Spleen (tissue), 11 donors: ENCODE results near the gene JAG1. TPM values are rescaled to one million over a fixed set of nuclear protein-coding genes. Genes with fewer than 3 reads are reported as not detected.
A peak's percentile ranks its signal among the peaks of the same experiment; 100 is the strongest.

Experiments
- DNase-seq: peaks from one replicate; pipeline ENCODE4 v3.0.0-alpha.2; 2020
- H3K27ac ChIP-seq, 8 donors: fragments of 200-600 bp; sonication (generic) in 7 of 8; 1 replicate in 4 of 8; 2 replicates in 4 of 8; pipeline versions ENCODE4 v1.5.0 to v1.8.0; 2016 to 2021; ENCODE audit warnings: inconsistent platforms in 4 of 8, mild to moderate bottlenecking in 4 of 8, moderate library complexity in 1 of 8
- H3K27me3 ChIP-seq, 7 donors: fragments of 200-600 bp; sonication (generic) in 6 of 7; replicated peaks in 1 of 7; 1 replicate in 4 of 7; 2 replicates in 3 of 7; pipeline versions ENCODE4 v1.5.0 to v1.8.0; 2016 to 2021; ENCODE audit warnings: inconsistent platforms in 3 of 7, mild to moderate bottlenecking in 1 of 7
- H3K36me3 ChIP-seq, 6 donors: fragments of 200-600 bp; sonication (generic) in 5 of 6; 1 replicate in 4 of 6; 2 replicates in 2 of 6; pipeline versions ENCODE4 v1.5.0 to v1.8.0; 2016 to 2021; ENCODE audit warnings: inconsistent platforms in 2 of 6
- H3K4me1 ChIP-seq, 6 donors: fragments of 200-600 bp; sonication (generic) in 5 of 6; 1 replicate in 3 of 6; 2 replicates in 3 of 6; pipeline versions ENCODE4 v1.5.0 to v1.8.0; 2016 to 2021; ENCODE audit warnings: inconsistent platforms in 3 of 6
- H3K4me3 ChIP-seq, 8 donors: fragments of 200-600 bp; sonication (generic) in 7 of 8; 1 replicate in 4 of 8; 2 replicates in 4 of 8; pipeline versions ENCODE4 v1.5.0 to v1.8.0; 2016 to 2021; ENCODE audit warnings: inconsistent platforms in 4 of 8, mild to moderate bottlenecking in 4 of 8, moderate library complexity in 2 of 8
- H3K9me3 ChIP-seq, 8 donors: fragments of 200-600 bp; sonication (generic) in 7 of 8; 1 replicate in 4 of 8; 2 replicates in 4 of 8; pipeline versions ENCODE4 v1.5.0 to v1.8.0; 2016 to 2021; ENCODE audit warnings: inconsistent platforms in 4 of 8
- POLR2A ChIP-seq, 3 donors: fragments of 450-650 bp; IDR thresholded peaks; one replicate each; pipeline ENCODE4 v1.5.1; 2017; ENCODE audit warnings: antibody characterized with exemption in 3 of 3, mild to moderate bottlenecking in 1 of 3
- POLR2AphosphoS5 ChIP-seq, 3 donors: sonication (generic); formaldehyde crosslinking; IDR thresholded peaks; one replicate each; pipeline ENCODE4 v1.5.1; 2017; ENCODE audit warnings: antibody characterized with exemption in 3 of 3
- WGBS, 5 donors: extraction: QIAGEN DNeasy Blood & Tissue Kit in 3 of 5; methylation state at CpG; one replicate each; pipeline versions ENCODE4 v1.1.5 to v1.1.7; 2013 to 2018; 5-methylcytosine and 5-hydroxymethylcytosine counted together
- intact Hi-C: fragments of 100-400 bp; cut with DNase I; formaldehyde crosslinking; loops from one replicate; pipeline ENCODE4 v1.15.0; 2023; ENCODE audit warnings: low total_unique reads
- polyA plus RNA-seq, 3 donors: library from polyadenylated mRNA; stranded (reverse); fragments of 200-250 nt; gene quantifications; one replicate each; pipeline ENCODE4 v1.2.1, GENCODE V29; 2013
- total RNA-seq, 7 donors: library from RNA; depleted of rRNA in 3 of 7; stranded (reverse); fragments of >200 nt in 3 of 7; fragmentation: NEBNext Ultra II Directional in 4 of 7; extraction: Animal tissue kit (Norgen Biotek cat#: 25700) in 4 of 7; gene quantifications; one replicate each; pipeline versions ENCODE4 v1.1.0 to v1.2.1, GENCODE V29; 2016 to 2021
- TF ChIP-seq, protein P1 (sequence below), 11 experiments: fragments of 200-600 bp in 7 of 11; fragments of 450-650 bp in 4 of 11; sonication (generic) in 4 of 11; IDR thresholded peaks in 8 of 11; conservative IDR thresholded peaks in 3 of 11; 1 replicate in 7 of 11; 2 replicates in 4 of 11; pipeline versions ENCODE4 v1.4.0 to v1.8.0; 2016 to 2021; ENCODE audit warnings: antibody characterized with exemption in 11 of 11, inconsistent platforms in 4 of 11, mild to moderate bottlenecking in 1 of 11
- donor health status: healthy with polysubstance abuse.
- donor health status: DM: no; HTN: no; CAD: no; lungs with moderate emphysema.
- donor health status: DM: no; HTN: no; CAD: no.
- donor health status: Bipolar disorder and iron deficiency.
- donor health status: healthy.
- donor health status: DM: no; HTN: no; CAD: no.
- donor health status: DM: yes; HTN: yes; CAD: no.

JAG1 gene
- total and polyA plus RNA-seq, 10 donors = 5.6 to 85.3 (median 50.1) TPM

DNA sequence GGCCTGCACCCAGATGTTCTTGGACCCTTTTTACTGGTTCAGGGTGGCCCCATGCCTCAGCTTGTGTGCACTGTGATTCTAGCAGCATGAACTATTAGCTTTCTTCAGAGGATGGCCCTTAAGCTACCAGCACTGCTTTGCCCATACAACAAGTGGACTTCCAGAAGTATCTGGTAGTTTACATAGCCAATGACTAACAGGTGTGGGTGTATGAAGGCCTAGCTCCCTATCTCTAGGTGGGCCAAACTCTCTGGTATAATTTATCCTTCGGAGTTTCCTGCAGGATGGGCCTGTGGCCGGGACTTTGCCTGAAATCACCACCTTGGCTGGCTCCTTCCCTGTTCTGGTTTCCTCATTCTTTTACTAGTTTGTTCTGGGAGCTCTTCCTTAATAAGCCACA is 26.1 kb upstream of the JAG1 start:
- Histone ChIP-seq H3K27ac (no peak overlapping the region), H3K4me3 (no peak overlapping the region), H3K4me1 (no peaks in the 10 kb centered on the region), H3K9me3 (peaks cover 0 to 4% (median 0%) of the 10 kb centered on the region in 8 donors), H3K27me3 (peaks cover 0 to 4% (median 0%) of the 10 kb centered on the region in 7 donors), H3K36me3 (no peaks in the 10 kb centered on the region)
- TF ChIP-seq, protein P1, sequence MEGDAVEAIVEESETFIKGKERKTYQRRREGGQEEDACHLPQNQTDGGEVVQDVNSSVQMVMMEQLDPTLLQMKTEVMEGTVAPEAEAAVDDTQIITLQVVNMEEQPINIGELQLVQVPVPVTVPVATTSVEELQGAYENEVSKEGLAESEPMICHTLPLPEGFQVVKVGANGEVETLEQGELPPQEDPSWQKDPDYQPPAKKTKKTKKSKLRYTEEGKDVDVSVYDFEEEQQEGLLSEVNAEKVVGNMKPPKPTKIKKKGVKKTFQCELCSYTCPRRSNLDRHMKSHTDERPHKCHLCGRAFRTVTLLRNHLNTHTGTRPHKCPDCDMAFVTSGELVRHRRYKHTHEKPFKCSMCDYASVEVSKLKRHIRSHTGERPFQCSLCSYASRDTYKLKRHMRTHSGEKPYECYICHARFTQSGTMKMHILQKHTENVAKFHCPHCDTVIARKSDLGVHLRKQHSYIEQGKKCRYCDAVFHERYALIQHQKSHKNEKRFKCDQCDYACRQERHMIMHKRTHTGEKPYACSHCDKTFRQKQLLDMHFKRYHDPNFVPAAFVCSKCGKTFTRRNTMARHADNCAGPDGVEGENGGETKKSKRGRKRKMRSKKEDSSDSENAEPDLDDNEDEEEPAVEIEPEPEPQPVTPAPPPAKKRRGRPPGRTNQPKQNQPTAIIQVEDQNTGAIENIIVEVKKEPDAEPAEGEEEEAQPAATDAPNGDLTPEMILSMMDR (IDR thresholded peaks at IDR 0.05 in 8 of 11, conservative IDR thresholded peaks at IDR 0.05 in 3 of 11) = no peak
- TF ChIP-seq POLR2A (IDR thresholded peaks at IDR 0.05) (no peak), POLR2AphosphoS5 (IDR thresholded peaks at IDR 0.05) (no peak)
- 72 to 89% (median 72%) methylated on average over 2 of the region's 2 CpGs for WGBS, 5 donors
- intact Hi-C loops = no loop called here
- DNase-seq = no peak

DNA sequence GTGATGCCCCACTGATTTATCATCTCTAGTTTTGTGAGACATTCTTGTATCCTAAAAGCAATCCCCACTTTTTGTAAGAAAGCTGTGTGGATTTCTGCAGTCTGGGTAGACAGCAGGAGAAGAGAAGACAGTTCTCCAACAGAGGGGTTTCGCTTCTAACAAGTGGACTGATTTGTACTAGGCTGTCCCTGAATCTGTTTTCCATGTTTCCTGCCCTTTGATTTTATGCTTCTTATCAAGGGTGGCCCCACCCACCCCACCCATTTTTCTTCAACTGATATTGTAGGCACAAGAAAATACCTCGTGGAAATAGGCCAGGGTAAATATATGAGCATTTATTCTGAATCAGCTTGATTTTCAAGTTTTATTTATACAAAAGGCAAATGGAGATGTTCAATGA is 25.7 kb upstream of the JAG1 start:
- intact Hi-C loops = no loop called here
- H3K9me3 ChIP-seq = peaks cover 0 to 4% (median 0%) of the 10 kb centered on the region in 8 donors
- H3K4me1 ChIP-seq = no peaks in the 10 kb centered on the region
- H3K27ac ChIP-seq = no peak overlapping the region
- WGBS, 5 donors = 60 to 84% (median 74%) methylated on average over 2 of the region's 2 CpGs
- peaks cover 0 to 4% (median 0%) of the 10 kb centered on the region in 7 donors for H3K27me3 ChIP-seq
- H3K36me3 ChIP-seq = no peaks in the 10 kb centered on the region
- no peak for TF ChIP-seq POLR2A (IDR thresholded peaks at IDR 0.05)
- TF ChIP-seq, protein P1 (IDR thresholded peaks at IDR 0.05 in 8 of 11, conservative IDR thresholded peaks at IDR 0.05 in 3 of 11) = no peak
- TF ChIP-seq POLR2AphosphoS5 (IDR thresholded peaks at IDR 0.05) = no peak
- no peak overlapping the region for H3K4me3 ChIP-seq
- DNase-seq = no peak

DNA sequence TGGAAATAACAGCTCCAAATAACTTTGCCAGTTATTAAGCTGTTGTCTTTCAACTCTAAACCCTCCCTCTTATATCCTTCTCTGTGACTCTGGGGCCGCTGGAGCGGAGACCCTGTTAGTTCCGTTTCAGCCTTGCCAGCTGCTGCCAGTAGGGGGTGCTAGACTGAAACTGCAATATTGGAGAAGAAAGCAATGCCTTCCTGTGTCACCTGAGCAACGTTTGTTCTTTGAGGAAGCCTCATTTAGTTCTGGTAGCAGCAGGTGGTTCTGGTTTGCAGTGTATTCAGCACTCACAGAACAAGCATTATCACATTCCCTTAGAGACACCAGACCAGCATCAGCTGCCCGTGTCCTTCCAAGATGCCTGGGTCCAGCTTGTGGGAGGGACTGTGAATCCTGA is 22.9 kb upstream of the JAG1 start:
- intact Hi-C loops = no loop called here
- TF ChIP-seq, protein P1 (IDR thresholded peaks at IDR 0.05 in 8 of 11, conservative IDR thresholded peaks at IDR 0.05 in 3 of 11) = peak in 5 of 11 experiments; percentile 33 to 50 (median 37)
- TF ChIP-seq POLR2AphosphoS5 (IDR thresholded peaks at IDR 0.05) = no peak
- Histone ChIP-seq H3K9me3 (no peaks in the 10 kb centered on the region), H3K36me3 (no peaks in the 10 kb centered on the region), H3K27me3 (peaks cover 0 to 4% (median 0%) of the 10 kb centered on the region in 7 donors), H3K4me1 (no peaks in the 10 kb centered on the region), H3K27ac (no peak overlapping the region), H3K4me3 (no peak overlapping the region)
- DNase-seq = no peak
- 69 to 77% (median 76%) methylated on average over 5 of the region's 5 CpGs for WGBS, 5 donors

DNA sequence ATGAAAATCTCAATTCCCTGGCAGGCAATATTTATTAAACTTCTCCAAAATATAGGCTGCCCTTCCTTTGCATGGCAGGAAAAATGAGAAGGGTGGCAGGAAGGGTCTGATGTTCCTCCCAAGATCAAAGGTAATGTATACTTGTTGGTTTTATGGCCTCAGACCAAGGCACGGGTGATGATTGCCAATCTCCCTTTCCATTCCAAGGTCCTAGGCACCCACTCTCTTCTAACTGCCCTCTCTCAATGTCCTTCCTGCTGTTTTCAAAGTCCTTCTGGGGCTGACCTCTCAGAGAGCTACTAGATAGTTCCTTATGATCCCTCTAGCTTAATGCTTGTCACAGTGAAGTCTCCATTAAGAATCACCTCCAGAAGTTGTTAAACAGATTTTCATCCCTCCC is 15.6 kb upstream of the JAG1 start:
- 81 to 95% (median 92%) methylated on average over 1 of the region's 1 CpG for WGBS, 5 donors
- intact Hi-C loops = no loop called here
- DNase-seq = no peak
- Histone ChIP-seq H3K9me3 (no peaks in the 10 kb centered on the region), H3K4me3 (no peak overlapping the region), H3K4me1 (no peaks in the 10 kb centered on the region), H3K27ac (no peak overlapping the region), H3K27me3 (no peaks in the 10 kb centered on the region), H3K36me3 (no peaks in the 10 kb centered on the region)
- TF ChIP-seq POLR2A (IDR thresholded peaks at IDR 0.05) = no peak
- TF ChIP-seq, protein P1 (IDR thresholded peaks at IDR 0.05 in 8 of 11, conservative IDR thresholded peaks at IDR 0.05 in 3 of 11) = no peak
